Stimulated activated naive B cell treated with anti-CD40 and anti-IgM and Interleukin-4, amounts not matched to agents 10 μg/mL and 1 μg/mL and 100 μg/mL, for 72 hours (primary cell): ENCODE results near the gene ASB9.
"Not testable (repeated sequence)": the region's sequence is repeated elsewhere in the genome, so short reads cannot be mapped to it uniquely, and the experiment has no call there.

ENCODE experiments used
- ATAC-seq, 2 donors: fragments of 150-1000 bp; cut with Tn5 transposase; replicated peaks; 2 replicates each; pipeline ENCODE4 v1.10.0; 2021; ENCODE audit warnings: moderate library complexity in 1 of 2
- DNase-seq: peaks from one replicate; pipeline ENCODE4 v3.0.0; 2021
- H3K27ac Mint-ChIP-seq: one replicate; pipeline ENCODE4 v1.8.0; 2022; ENCODE audit warnings: mild to moderate bottlenecking, mixed read lengths
- H3K27me3 Mint-ChIP-seq, 2 donors: one replicate each; pipeline ENCODE4 v1.8.0; 2022; ENCODE audit warnings: mixed read lengths in 2 of 2
- H3K36me3 Mint-ChIP-seq, 2 donors: one replicate each; pipeline ENCODE4 v1.8.0; 2022; ENCODE audit warnings: mixed read lengths in 2 of 2, mild to moderate bottlenecking in 1 of 2
- H3K4me1 Mint-ChIP-seq, 2 donors: one replicate each; pipeline ENCODE4 v1.8.0; 2022; ENCODE audit warnings: mixed read lengths in 2 of 2, mild to moderate bottlenecking in 1 of 2
- H3K4me3 Mint-ChIP-seq, 2 donors: one replicate each; pipeline ENCODE4 v1.8.0; 2022; ENCODE audit warnings: mild to moderate bottlenecking in 2 of 2, mixed read lengths in 2 of 2, moderate library complexity in 1 of 2
- H3K9me3 Mint-ChIP-seq, 2 donors: one replicate each; pipeline ENCODE4 v1.8.0; 2022; ENCODE audit warnings: mixed read lengths in 2 of 2, mild to moderate bottlenecking in 1 of 2

ASB9 gene

DNA sequence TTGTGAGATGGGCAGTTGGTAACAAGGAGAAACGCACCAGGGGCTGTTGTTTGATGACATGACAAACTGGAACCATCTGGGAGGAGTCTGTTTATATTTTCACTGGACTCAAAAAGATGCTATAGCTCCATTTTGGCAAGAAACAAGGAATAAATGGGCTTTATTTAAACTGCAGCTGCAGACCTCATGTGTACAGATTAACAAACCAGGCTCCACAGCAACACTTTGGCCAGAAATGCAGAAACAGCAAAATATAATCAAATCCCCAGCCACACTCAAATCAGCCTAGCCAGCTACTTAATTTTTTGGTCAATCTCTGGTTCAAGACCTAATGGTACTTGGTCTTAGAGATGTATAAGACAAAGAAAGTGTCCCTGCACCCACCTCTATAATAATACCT, 52.7 kb downstream of the ASB9 start:
- H3K4me1 Mint-ChIP-seq, result no peaks in the 10 kb centered on the region
- H3K9me3 Mint-ChIP-seq, result no peaks in the 10 kb centered on the region
- no peak overlapping the region for H3K27ac Mint-ChIP-seq
- H3K36me3 Mint-ChIP-seq, result no peaks in the 10 kb centered on the region
- ATAC-seq, result no peak
- peaks cover 0 to 17% of the 10 kb centered on the region in 2 donors for H3K27me3 Mint-ChIP-seq
- H3K4me3 Mint-ChIP-seq, result no peak overlapping the region
- DNase-seq, result no peak

DNA sequence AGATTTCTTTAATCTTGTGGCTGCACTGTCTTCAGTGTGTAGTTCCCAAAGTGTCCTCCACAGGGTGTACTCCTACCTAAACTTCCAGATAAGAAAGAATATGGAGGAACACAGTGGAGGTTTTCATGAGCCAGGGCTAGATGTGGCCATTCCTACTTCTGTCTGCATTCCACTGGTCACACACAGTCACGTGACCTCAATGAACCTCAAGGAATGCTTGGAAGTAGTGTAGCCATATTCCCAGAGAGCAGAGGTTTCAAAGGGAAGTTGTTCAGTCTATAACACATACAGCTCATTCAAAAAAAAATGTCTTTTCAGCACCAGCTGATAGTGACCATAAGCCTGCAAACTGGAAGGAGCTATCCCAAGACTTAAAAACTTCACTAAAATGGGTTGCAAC, 53.6 kb downstream of the ASB9 start:
- ATAC-seq (no peak), DNase-seq (no peak)
- H3K27me3 Mint-ChIP-seq, result peaks cover 0 to 17% of the 10 kb centered on the region in 2 donors
- H3K36me3 Mint-ChIP-seq, result no peaks in the 10 kb centered on the region
- no peaks in the 10 kb centered on the region for H3K9me3 Mint-ChIP-seq
- no peaks in the 10 kb centered on the region for H3K4me1 Mint-ChIP-seq
- H3K4me3 Mint-ChIP-seq, result no peak overlapping the region
- H3K27ac Mint-ChIP-seq, result no peak overlapping the region

DNA sequence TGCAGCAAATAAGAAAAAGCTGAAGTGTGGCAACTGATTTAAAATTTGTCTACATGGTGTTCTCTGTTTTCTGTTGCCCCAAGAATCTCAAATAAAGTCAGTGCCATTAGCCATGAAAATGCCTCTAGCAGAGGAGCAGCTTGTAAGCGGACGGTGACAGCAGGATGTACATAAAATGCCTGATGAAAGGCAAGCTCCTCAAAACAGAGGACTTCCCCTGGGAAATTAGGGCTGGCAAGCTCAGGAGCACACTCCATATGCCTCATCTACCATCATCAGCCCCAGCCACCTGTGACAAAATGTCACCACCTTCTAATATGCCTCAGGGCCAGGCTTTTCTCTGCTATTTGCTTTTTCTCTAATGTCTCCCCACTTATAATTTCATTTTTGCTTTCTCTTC, 54.5 kb downstream of the ASB9 start:
- DNase-seq, result no peak
- no peak overlapping the region for H3K27ac Mint-ChIP-seq

DNA sequence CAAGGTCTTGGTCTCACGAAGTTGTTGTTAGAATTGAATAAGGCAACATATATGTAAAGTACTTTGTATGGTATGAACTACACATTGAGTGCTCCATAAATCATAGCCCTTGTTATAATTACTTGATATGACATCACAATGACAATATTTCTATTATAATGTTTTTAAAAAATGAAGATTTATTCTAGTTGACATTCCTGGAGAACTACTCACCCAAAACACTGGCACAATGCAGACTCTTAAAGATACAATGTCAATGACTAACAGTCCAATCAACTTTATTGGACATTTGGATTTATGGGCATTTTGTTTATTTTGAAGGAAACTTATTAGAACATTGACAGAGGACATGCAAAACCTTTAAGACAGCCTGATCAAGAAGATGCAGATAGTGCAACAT, 55.3 kb downstream of the ASB9 start:
- DNase-seq (no peak), ATAC-seq (no peak)
- no peak overlapping the region for H3K27ac Mint-ChIP-seq
- no peaks in the 10 kb centered on the region for H3K36me3 Mint-ChIP-seq
- H3K4me1 Mint-ChIP-seq, result no peaks in the 10 kb centered on the region
- H3K27me3 Mint-ChIP-seq, result peaks cover 0 to 16% of the 10 kb centered on the region in 2 donors
- H3K9me3 Mint-ChIP-seq, result no peaks in the 10 kb centered on the region
- H3K4me3 Mint-ChIP-seq, result no peak overlapping the region

More for the DNA sequence above, 54.5 kb downstream of the ASB9 start:
- ATAC-seq, result no peak
- Mint-ChIP-seq H3K4me3 (no peak overlapping the region), H3K36me3 (no peaks in the 10 kb centered on the region), H3K9me3 (no peaks in the 10 kb centered on the region), H3K27me3 (peaks cover 0 to 12% of the 10 kb centered on the region in 2 donors), H3K4me1 (no peaks in the 10 kb centered on the region)

DNA sequence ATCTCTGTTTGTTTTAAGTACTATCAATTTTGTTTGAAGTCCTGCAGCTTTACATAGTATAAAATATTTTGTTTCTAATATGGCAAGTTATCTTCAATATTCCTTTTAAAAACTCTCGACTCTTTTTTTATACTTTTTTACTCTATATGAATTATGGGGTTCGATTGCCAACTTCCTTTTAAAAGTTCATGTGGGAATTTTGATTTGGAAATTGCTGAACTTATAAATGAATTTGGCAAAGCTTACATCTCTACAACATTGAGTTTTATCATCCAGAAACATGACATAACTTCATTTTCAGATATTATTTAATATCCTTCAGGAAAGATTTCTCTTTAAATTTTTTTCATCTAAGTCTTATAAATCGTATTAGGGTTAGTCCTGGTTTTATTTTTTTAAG, 60.8 kb downstream of the ASB9 start:
- Mint-ChIP-seq H3K4me3 (no peak overlapping the region), H3K9me3 (no peaks in the 10 kb centered on the region), H3K27ac (no peak overlapping the region), H3K4me1 (no peaks in the 10 kb centered on the region), H3K27me3 (peaks cover 0 to 9% of the 10 kb centered on the region in 2 donors), H3K36me3 (no peaks in the 10 kb centered on the region)
- DNase-seq (no peak), ATAC-seq (no peak)

DNA sequence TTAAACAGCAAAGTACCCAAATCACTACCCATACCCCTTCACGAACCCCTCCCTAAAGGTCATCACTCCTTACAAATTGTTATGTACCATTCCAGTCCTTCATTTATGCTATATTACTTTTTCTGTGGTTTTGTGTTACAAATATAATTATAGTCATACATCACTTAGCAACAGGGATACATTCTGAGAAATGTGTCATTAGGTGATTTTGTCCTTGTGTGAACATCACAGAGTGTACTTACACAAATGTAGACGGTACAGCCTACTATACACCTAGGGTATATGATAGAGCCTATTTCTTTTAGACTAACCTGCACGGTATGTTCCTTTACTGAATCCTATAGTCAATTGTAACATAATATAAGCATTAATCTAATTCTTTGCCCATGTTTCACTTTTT, 61.9 kb downstream of the ASB9 start:
- no peak for DNase-seq
- Mint-ChIP-seq H3K4me1 (no peaks in the 10 kb centered on the region), H3K9me3 (no peaks in the 10 kb centered on the region), H3K36me3 (no peaks in the 10 kb centered on the region), H3K4me3 (no peak overlapping the region), H3K27ac (no peak overlapping the region), H3K27me3 (peaks cover 0 to 4% of the 10 kb centered on the region in 2 donors)
- ATAC-seq, result no peak

DNA sequence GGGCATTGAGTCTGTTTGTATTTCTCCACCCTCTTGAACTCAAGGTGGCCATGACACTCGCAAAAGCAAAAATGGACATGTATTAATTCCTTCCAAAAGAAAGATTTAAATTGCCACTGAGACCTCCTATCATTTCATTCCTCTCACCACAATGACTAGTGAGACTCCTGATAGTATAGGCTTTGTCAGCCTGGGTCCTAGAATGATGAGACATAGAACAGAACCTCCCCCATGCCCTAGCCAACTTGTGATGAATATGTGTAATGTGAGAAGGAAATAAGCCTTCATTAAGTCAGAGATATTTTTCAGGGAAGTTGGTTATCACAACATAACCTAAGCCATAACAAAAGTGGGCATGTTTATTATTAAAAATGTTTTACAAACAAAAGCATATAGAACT, 62.5 kb downstream of the ASB9 start:
- ATAC-seq, result no peak
- H3K36me3 Mint-ChIP-seq, result no peaks in the 10 kb centered on the region
- no peaks in the 10 kb centered on the region for H3K9me3 Mint-ChIP-seq
- H3K4me3 Mint-ChIP-seq, result no peak overlapping the region
- no peak for DNase-seq
- H3K27ac Mint-ChIP-seq, result no peak overlapping the region
- peaks cover 0 to 4% of the 10 kb centered on the region in 2 donors for H3K27me3 Mint-ChIP-seq
- no peaks in the 10 kb centered on the region for H3K4me1 Mint-ChIP-seq

DNA sequence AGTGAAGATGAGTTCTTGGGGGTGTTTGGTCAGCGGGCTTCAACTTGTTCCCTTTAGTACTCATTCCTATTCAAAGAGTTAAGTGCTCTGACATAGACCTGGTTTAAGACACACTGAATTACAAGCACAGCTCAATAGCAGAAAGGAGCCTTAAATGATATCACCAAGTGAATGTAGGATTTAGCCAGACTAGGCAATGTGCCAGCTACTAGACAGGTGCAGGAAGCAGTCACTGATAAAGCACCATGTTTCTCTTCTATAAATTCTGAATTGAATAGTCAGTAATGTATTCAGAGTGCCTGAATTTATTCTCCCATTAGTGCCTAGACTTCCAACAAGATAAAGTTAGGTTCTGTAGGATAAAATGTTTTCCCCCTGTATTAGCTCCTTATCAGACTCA, 63.6 kb downstream of the ASB9 start:
- Mint-ChIP-seq H3K4me1 (no peaks in the 10 kb centered on the region), H3K9me3 (peaks cover 0 to under 1% of the 10 kb centered on the region in 2 donors), H3K36me3 (no peaks in the 10 kb centered on the region), H3K27me3 (peaks cover 0 to 7% of the 10 kb centered on the region in 2 donors), H3K27ac (no peak overlapping the region), H3K4me3 (no peak overlapping the region)
- DNase-seq (no peak), ATAC-seq (no peak)

DNA sequence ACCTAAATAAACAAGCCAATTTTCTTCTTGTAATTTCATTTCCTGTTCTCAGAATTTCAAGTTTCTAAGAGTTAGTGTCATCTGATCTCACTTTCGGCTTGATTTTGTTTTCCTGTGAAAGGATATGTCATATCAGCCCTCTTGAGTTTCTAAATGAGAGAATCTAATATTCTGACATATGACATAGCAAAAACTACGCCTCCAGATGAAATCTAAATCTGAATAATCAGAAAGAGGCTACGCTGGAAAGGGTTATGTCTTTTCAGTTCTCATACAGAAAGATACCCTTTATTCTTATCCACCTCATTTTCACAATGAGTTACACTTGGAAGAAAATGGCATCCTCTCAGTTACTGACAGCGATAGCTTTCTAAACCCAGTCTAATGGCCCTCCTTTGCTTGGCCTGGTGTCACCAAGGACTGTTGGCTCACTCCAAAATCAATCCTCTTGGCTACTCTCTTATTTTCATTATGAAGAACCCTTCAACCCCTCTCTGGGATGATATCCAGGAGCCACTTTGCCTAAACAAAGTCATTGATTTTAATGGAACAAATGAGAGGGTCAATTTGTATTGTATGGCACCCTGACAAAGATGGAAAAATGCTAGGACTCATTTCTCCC, 65.6 kb downstream of the ASB9 start:
- ATAC-seq, result peak; percentile 64 to 65
- no peak for DNase-seq
- H3K9me3 Mint-ChIP-seq, result peaks cover 0 to 2% of the 10 kb centered on the region in 2 donors

DNA sequence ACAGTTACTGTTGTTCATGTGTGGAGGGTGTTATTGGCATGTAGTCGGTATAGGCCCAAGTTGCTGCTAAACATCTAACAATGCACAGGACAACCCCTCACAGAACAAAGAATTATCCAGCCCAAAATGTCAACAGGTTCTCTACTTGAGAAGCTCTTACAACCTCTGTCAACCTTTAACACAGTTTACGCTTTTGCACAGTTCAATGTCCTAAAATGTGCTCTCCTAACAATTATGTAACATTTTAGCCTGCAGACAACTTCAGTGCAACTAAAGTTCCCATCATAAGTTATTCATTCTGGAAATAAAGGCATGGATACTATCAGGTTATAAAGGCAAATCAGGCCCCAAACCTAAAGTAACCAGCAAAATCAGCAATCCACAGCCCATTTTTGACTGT, 66.2 kb downstream of the ASB9 start:
- no peak for DNase-seq
- ATAC-seq, result no peak
- Mint-ChIP-seq H3K36me3 (no peaks in the 10 kb centered on the region), H3K4me1 (no peaks in the 10 kb centered on the region), H3K27me3 (peaks cover 0 to 10% of the 10 kb centered on the region in 2 donors), H3K4me3 (no peak overlapping the region), H3K9me3 (peaks cover 0 to 2% of the 10 kb centered on the region in 2 donors), H3K27ac (no peak overlapping the region)

More for the DNA sequence above, 65.6 kb downstream of the ASB9 start:
- no peaks in the 10 kb centered on the region for H3K36me3 Mint-ChIP-seq
- no peak overlapping the region for H3K27ac Mint-ChIP-seq
- peaks cover 0 to 10% of the 10 kb centered on the region in 2 donors for H3K27me3 Mint-ChIP-seq
- no peak overlapping the region for H3K4me3 Mint-ChIP-seq
- no peaks in the 10 kb centered on the region for H3K4me1 Mint-ChIP-seq

DNA sequence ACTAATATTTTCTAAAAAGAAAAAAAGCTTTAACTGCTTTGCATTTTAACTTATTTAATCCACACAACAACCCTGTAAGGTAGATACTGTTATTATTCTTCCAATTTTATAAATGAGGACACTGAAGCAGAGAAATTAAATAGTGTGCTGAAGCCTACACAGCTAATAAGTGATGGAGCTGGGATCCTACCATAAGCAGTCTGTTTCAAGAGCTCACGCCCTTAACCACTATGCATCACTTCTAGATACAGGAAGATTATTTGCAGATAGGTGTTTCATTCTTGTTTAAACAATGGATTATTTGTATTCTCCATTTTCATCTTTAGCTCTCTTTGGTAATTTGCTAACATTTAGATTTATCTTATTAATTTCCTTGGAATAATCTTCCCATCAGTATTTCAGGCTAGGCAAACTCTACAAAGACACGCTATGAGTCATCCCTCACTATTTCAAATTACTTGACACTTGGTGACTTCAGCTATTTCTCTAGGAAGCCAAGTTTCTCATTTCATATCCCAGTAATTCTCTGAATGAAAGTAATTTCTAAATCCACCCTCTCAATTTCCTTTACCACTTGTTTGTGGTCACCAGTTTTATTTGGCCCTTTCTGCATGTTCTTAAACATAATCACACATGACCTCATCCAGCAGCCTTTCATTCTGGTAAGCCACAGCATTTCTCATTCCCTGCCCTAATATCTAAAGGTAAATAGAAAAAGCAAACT, 67.3 kb downstream of the ASB9 start:
- no peak for ATAC-seq
- Mint-ChIP-seq H3K4me3 (no peak overlapping the region), H3K36me3 (no peaks in the 10 kb centered on the region), H3K27ac (no peak overlapping the region), H3K9me3 (peaks cover 0 to 2% of the 10 kb centered on the region in 2 donors), H3K27me3 (peaks cover 0 to 10% of the 10 kb centered on the region in 2 donors), H3K4me1 (no peaks in the 10 kb centered on the region)
- DNase-seq, result no peak

DNA sequence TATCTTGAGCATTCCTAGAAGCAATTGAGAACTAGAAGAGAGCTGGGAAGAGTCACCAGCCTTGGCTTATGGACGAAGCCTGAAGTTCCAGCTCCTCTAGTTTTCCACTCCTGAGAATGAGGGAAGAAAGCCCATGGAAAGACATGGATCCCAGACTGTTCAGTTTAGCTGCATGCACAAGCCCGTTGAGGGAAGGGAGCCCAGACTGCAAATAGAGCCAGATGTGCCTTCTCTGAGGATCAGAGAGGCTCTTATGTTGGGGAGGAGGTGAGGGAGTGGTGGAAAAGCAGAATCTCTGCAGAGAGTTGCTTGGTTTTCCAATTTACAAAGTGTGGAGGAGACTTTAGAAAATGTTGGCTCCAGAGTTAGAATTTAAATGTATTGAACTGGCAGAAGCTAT, 69.0 kb downstream of the ASB9 start:
- Mint-ChIP-seq H3K4me1 (no peaks in the 10 kb centered on the region), H3K9me3 (peaks cover 0 to 2% of the 10 kb centered on the region in 2 donors), H3K4me3 (no peak overlapping the region), H3K36me3 (no peaks in the 10 kb centered on the region), H3K27me3 (peaks cover 0 to 14% of the 10 kb centered on the region in 2 donors), H3K27ac (no peak overlapping the region)
- DNase-seq (no peak), ATAC-seq (no peak)

DNA sequence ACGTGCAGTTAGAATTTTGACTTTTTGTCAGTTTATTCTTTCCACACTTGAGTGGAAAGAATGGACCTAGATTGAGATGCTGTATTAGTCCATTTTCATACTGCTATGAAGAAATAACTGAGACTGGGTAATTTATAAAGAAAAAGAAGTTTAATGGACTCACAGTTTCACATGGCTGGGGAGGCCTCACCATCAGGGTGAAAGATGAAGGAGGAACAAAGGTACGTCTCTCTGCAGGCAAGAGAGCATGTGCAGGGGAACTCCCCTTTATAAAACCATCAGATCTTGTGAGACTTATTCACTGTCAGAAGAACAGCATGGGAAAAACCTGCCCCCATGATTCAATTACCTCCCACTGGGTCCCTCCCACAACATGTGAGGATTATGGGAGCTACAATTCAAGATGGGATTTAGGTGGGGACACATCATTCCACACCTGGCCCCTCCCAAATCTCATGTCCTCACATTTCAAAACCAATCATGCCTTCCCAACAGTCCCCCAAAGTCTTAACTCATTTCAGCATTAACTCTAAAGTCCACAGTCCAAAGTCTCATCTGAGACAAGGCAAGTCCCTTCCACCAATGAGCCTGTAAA, 71.2 kb downstream of the ASB9 start:
- H3K27me3 Mint-ChIP-seq, result peaks cover 0 to 17% of the 10 kb centered on the region in 2 donors
- DNase-seq, H3K4me1 Mint-ChIP-seq, H3K36me3 Mint-ChIP-seq, ATAC-seq, H3K4me3 Mint-ChIP-seq, H3K9me3 Mint-ChIP-seq, H3K27ac Mint-ChIP-seq: not testable (repeated sequence)

DNA sequence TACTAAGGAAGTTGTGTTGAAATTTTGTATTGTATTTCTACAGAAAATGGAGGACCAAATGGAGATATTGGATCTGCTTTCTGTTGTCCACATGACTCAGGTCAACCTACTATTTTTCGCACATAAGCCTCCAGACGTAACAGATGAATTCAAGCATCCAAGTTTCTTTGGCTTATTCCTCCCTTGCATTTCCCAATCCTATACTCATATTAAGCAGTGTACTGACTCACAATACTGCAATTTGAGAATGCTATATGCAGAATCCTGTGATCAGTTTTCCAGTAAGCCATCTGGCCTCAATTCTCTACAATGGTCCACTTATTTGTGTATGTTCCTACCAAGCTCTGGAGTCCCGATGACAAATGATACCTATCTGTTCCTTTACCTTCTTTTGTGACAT, 75.7 kb downstream of the ASB9 start:
- H3K36me3 Mint-ChIP-seq, result no peaks in the 10 kb centered on the region
- no peak overlapping the region for H3K27ac Mint-ChIP-seq
- DNase-seq (no peak), ATAC-seq (no peak)
- H3K27me3 Mint-ChIP-seq, result peaks cover 0 to 16% of the 10 kb centered on the region in 2 donors
- H3K4me1 Mint-ChIP-seq, result no peaks in the 10 kb centered on the region
- H3K4me3 Mint-ChIP-seq, result no peak overlapping the region
- no peaks in the 10 kb centered on the region for H3K9me3 Mint-ChIP-seq
